RWPE2 (cell line): ENCODE data around the gene GRIA4.

Experiments
- ATAC-seq: fragments of 200-7000 bp; cut with Tn5 transposase; 3 replicates; pipeline ENCODE4 v1.9.1; 2021; ENCODE audit warnings: low read depth
- DNase-seq: peaks from one replicate; pipeline ENCODE4 v3.0.0-alpha.2; 2020; ENCODE audit warnings: low spot score
- H3K27ac ChIP-seq: fragments of 450-650 bp; 2 replicates; pipeline ENCODE4 v1.5.1; 2017; ENCODE audit warnings: mild to moderate bottlenecking; ENCODE audit not compliant: poor library complexity, severe bottlenecking
- H3K27me3 ChIP-seq: fragments of 250-450 bp; sonication (Bioruptor Pico); 2 replicates; pipeline ENCODE4 v1.5.1; 2021; ENCODE audit warnings: mild to moderate bottlenecking, moderate library complexity; ENCODE audit not compliant: insufficient read depth, poor library complexity, severe bottlenecking
- H3K36me3 ChIP-seq: fragments of 250-450 bp; sonication (Bioruptor Pico); 2 replicates; pipeline ENCODE4 v1.5.1; 2020; ENCODE audit warnings: low read depth, mild to moderate bottlenecking, moderate library complexity
- H3K4me1 ChIP-seq: fragments of 250-450 bp; sonication (Bioruptor Pico); 2 replicates; pipeline ENCODE4 v1.5.1; 2021; ENCODE audit warnings: mild to moderate bottlenecking, moderate library complexity; ENCODE audit not compliant: insufficient read depth, poor library complexity, severe bottlenecking
- H3K4me3 ChIP-seq: fragments of 250-450 bp; sonication (Bioruptor Pico); 2 replicates; pipeline ENCODE4 v1.5.1; 2021; ENCODE audit warnings: mild to moderate bottlenecking, moderate library complexity; ENCODE audit not compliant: severe bottlenecking
- H3K9me3 ChIP-seq: fragments of 250-450 bp; sonication (Bioruptor Pico); 2 replicates; pipeline ENCODE4 v1.5.1; 2021; ENCODE audit warnings: mild to moderate bottlenecking, moderate library complexity; ENCODE audit not compliant: severe bottlenecking
- TF ChIP-seq, protein P1 (sequence below): fragments of 450-650 bp; IDR thresholded peaks from one replicate; pipeline ENCODE4 v1.5.1; 2017; ENCODE audit warnings: mild to moderate bottlenecking, moderate library complexity; ENCODE audit not compliant: poor library complexity, severe bottlenecking

The GRIA4 gene

DNA sequence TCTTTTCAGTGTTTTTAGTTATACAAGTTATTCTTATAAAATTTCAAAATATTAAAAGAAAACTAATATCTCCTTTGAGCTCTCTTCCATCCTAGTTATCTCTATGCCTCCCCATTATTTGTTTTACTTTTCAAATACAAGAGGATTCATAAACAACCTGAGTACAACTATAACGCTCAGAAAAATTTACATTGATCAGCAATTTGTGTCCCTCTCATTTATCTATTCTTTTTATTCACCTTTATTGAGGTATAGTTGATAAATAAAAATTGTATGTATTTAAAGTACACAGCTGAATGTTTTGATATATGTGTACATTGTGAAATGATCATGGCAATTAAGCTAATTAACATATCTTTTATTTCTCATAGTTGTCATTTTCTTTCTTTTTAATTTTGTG is 57.6 kb downstream of the GRIA4 start:
- DNase-seq, result no peak
- no peaks in the 10 kb centered on the region for H3K9me3 ChIP-seq
- H3K27ac ChIP-seq, result no peak overlapping the region
- H3K4me3 ChIP-seq, result no peak overlapping the region
- no peaks in the 10 kb centered on the region for H3K36me3 ChIP-seq
- ATAC-seq, result no peak
- H3K27me3 ChIP-seq, result no peaks in the 10 kb centered on the region
- no peaks in the 10 kb centered on the region for H3K4me1 ChIP-seq
- TF ChIP-seq, protein P1, sequence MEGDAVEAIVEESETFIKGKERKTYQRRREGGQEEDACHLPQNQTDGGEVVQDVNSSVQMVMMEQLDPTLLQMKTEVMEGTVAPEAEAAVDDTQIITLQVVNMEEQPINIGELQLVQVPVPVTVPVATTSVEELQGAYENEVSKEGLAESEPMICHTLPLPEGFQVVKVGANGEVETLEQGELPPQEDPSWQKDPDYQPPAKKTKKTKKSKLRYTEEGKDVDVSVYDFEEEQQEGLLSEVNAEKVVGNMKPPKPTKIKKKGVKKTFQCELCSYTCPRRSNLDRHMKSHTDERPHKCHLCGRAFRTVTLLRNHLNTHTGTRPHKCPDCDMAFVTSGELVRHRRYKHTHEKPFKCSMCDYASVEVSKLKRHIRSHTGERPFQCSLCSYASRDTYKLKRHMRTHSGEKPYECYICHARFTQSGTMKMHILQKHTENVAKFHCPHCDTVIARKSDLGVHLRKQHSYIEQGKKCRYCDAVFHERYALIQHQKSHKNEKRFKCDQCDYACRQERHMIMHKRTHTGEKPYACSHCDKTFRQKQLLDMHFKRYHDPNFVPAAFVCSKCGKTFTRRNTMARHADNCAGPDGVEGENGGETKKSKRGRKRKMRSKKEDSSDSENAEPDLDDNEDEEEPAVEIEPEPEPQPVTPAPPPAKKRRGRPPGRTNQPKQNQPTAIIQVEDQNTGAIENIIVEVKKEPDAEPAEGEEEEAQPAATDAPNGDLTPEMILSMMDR, result no peak

DNA sequence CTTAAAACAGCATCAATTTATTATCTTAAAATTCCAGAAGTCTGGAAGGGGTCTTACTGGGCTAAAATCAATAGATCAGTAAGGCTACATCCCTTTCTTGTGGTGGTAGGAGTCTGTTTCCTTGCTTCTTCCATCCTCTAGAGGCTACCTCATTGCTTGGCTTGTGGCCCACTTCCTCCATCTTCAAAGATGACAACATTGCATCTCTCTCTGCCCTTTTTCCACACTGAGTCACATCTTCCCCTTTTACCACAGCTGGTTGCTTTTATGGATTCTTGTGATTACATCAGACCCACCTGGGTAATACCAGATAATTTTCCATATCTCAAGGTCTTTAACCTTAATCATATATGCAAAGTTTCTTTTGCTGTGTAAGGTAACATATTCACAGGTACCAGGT is 60.9 kb downstream of the GRIA4 start:
- TF ChIP-seq, protein P1, result no peak
- Histone ChIP-seq H3K9me3 (no peaks in the 10 kb centered on the region), H3K4me3 (no peak overlapping the region), H3K27ac (no peak overlapping the region), H3K27me3 (no peaks in the 10 kb centered on the region), H3K36me3 (no peaks in the 10 kb centered on the region), H3K4me1 (no peaks in the 10 kb centered on the region)
- ATAC-seq (no peak), DNase-seq (no peak)

DNA sequence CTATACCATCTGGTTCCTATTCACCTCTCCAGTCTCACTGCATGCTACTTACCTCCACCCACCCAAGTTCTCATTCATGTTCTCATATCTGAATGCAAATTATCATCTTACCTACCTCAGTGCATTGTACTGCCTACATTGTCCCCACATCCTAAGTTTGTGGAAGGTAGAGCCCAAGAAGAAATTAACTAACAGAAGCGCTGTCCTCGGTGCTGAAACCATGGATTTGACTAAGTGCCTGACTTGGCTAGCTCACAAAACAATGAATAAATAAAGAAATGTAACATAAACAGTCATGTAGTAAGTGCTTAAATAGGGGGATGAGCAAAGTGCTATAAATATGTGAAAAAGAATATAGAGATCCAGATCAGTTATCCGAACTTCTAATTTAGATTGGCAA is 63.2 kb downstream of the GRIA4 start:
- H3K4me1 ChIP-seq, result no peaks in the 10 kb centered on the region
- H3K36me3 ChIP-seq, result no peaks in the 10 kb centered on the region
- no peaks in the 10 kb centered on the region for H3K27me3 ChIP-seq
- DNase-seq (no peak), ATAC-seq (no peak)
- H3K4me3 ChIP-seq, result no peak overlapping the region
- no peak overlapping the region for H3K27ac ChIP-seq
- TF ChIP-seq, protein P1, result no peak
- H3K9me3 ChIP-seq, result no peaks in the 10 kb centered on the region

DNA sequence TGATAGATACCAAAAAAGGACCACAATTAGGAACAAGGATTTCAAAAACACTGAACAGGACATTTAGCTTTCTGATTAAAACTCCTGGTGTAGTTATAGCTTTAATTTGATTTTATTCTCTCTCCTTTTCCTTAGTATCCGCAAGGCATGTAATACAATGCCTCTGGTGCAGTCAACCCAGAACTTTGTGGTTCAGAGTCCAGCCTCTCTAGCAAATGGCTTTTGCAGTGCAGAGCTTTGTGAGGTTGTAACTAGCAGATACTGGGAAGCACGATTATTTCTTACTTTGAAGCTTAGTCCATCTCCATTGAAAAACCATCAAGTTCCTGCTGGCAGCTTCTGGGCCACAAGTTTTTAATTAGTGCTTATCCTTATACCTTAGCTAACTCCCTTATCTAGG is 79.8 kb downstream of the GRIA4 start:
- TF ChIP-seq, protein P1, result no peak
- Histone ChIP-seq H3K4me1 (no peaks in the 10 kb centered on the region), H3K4me3 (no peak overlapping the region), H3K36me3 (no peaks in the 10 kb centered on the region), H3K9me3 (no peaks in the 10 kb centered on the region), H3K27ac (no peak overlapping the region), H3K27me3 (no peaks in the 10 kb centered on the region)
- DNase-seq, result no peak
- ATAC-seq, result no peak

DNA sequence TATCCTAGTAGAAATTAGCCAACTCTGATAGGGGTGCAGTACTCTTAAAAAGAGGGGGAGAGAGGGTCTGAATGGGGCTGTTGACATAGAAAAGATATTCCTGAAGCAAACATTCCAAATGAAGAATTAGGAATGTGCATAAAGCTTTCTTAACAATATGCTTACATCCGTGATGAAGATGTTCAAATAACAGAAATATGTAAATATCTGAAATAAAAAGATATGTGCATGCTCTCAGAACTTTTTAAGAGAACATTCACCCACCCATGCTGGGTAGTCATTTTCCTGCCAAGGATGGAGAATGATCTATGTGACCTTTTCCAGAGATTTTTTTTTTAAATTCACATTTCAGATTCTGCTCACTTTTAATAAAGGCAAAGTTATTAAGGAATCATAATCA is 80.6 kb downstream of the GRIA4 start:
- no peaks in the 10 kb centered on the region for H3K4me1 ChIP-seq
- H3K27ac ChIP-seq, result no peak overlapping the region
- H3K9me3 ChIP-seq, result no peaks in the 10 kb centered on the region
- no peak overlapping the region for H3K4me3 ChIP-seq
- TF ChIP-seq, protein P1, result no peak
- no peaks in the 10 kb centered on the region for H3K27me3 ChIP-seq
- no peaks in the 10 kb centered on the region for H3K36me3 ChIP-seq
- ATAC-seq (no peak), DNase-seq (no peak)
